ENCODE results near the gene FCMR.

FCMR gene

GRCh38 chr1:206898089-206898914 lies 23.4 kb downstream of the FCMR start:
- DNase-seq: no peak
- Histone ChIP-seq H3K27ac (no peak overlapping the region), H3K4me1 (no peaks in the 10 kb centered on the region), H3K9me3 (no peaks in the 10 kb centered on the region), H3K27me3 (no peaks in the 10 kb centered on the region), H3K36me3 (no peaks in the 10 kb centered on the region), H3K4me3 (no peak overlapping the region)
- intact Hi-C loops (cut with DNase I; ENCODE audit: low total_unique reads): no loop called here
- TF ChIP-seq CTCF (IDR thresholded peaks at IDR 0.05): no peak

DNA sequence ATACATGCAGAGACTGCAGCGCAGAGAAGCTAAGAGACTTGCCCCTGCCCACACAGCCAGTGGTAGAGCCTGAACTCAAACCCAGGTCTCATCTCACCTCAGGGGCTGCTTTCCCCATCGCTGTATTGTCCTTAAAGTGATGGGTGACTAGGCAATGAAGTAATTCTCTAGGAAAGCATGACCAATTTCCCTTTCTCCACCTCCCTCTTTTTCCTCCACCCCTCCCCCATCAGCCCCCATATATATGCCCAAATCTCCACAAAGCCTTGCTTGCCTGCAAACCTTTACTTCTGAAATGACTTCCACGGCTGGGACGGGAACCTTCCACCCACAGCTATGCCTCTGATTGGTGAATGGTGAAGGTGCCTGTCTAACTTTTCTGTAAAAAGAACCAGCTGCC lies 24.6 kb downstream of the FCMR start, which contains the start of gene IL24:
TSS of gene IL24 (plus strand) at position 269 of the 400 bp plus-strand sequence. CDS start 390 bp downstream, outside the sequence.
- H3K4me3 ChIP-seq: no peak within 1 kb of the TSS
- H3K4me1 ChIP-seq: no peaks in the 10 kb centered on the region
- H3K27ac ChIP-seq: no peak within 1 kb of the TSS
- no peaks in the 10 kb centered on the region for H3K27me3 ChIP-seq
- no peaks in the 10 kb centered on the region for H3K36me3 ChIP-seq
- no peak for TF ChIP-seq CTCF (IDR thresholded peaks at IDR 0.05)
- intact Hi-C loops (cut with DNase I; ENCODE audit: low total_unique reads): no loop called here
- no peaks in the 10 kb centered on the region for H3K9me3 ChIP-seq
- no peak for DNase-seq

DNA sequence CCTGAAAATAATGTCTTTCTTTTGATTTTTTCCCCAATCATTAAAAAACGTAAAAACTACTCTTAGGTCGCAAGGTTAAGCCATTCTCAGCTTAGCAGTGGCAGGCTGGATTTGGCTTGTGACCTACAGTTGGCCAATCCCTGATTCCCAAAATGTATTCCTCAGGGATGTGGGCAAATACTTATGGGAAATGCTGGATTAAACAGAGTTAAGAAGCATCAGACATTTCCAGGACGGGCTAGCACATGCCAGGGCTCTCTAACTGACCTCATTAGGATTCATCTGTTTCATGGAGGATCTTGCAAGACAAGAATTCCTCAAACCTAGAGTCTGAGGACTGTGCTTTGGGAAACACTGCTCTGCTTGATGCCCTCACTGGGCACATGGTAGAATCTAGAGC lies 25.5 kb downstream of the FCMR start:
- Histone ChIP-seq H3K36me3 (no peaks in the 10 kb centered on the region), H3K4me3 (no peak overlapping the region), H3K27me3 (peaks cover 0 to 8% of the 10 kb centered on the region in 2 donors), H3K4me1 (no peaks in the 10 kb centered on the region), H3K27ac (no peak overlapping the region), H3K9me3 (no peaks in the 10 kb centered on the region)
- no peak for DNase-seq
- intact Hi-C loops (cut with DNase I; ENCODE audit: low total_unique reads): no loop called here
- no peak for TF ChIP-seq CTCF (IDR thresholded peaks at IDR 0.05)

DNA sequence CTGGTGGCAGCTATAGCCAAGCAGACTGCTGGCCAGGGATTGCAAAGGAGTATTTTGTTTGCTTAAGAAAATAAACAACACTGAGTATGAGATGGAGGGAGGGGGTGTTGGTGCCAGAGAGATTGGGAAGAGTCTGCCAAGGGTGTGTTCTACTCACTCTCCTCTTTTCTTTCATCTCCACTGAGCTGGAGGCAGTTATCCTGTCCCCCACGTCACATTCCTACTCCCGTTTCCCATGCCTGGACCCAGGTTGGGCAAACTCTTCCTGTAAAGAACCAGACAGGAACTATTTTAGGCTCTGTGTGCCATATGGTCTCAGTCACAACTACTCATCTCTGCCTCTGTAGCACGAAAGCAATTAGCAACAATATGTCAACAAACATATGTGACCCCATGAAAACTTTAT lies 25.9 kb downstream of the FCMR start:
- H3K27me3 ChIP-seq: peaks cover 0 to 10% of the 10 kb centered on the region in 2 donors
- intact Hi-C loops (cut with DNase I; ENCODE audit: low total_unique reads): no loop called here

DNA sequence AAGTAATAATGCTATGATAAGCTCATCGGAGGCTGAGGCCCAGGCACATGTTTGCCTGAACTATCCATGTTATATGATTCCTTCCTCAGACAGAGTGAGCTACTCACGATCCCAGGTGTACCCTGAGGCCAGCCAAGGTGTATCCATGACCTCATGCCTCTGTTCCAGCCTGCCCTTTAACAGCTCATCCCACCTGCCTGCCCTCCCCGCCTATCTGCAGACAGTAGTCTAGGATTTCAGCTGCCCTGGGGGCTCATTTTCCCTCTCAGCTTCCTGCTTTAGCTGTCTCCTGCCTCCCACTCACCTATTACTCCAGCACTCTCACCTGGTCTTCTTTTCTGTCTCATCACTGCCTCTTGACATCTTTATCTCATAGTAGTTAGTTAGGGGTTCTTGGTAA lies 26.4 kb downstream of the FCMR start:
- peaks cover 0 to 11% of the 10 kb centered on the region in 2 donors for H3K27me3 ChIP-seq
- no peaks in the 10 kb centered on the region for H3K9me3 ChIP-seq
- H3K4me1 ChIP-seq: no peaks in the 10 kb centered on the region
- no peak overlapping the region for H3K4me3 ChIP-seq
- no peaks in the 10 kb centered on the region for H3K36me3 ChIP-seq
- no peak for DNase-seq
- intact Hi-C loops (cut with DNase I; ENCODE audit: low total_unique reads): no loop called here
- TF ChIP-seq CTCF (IDR thresholded peaks at IDR 0.05): no peak
- H3K27ac ChIP-seq: no peak overlapping the region

More for the DNA sequence above, 25.9 kb downstream of the FCMR start:
- no peaks in the 10 kb centered on the region for H3K9me3 ChIP-seq
- DNase-seq: no peak
- H3K4me3 ChIP-seq: no peak overlapping the region
- H3K27ac ChIP-seq: no peak overlapping the region
- H3K4me1 ChIP-seq: no peaks in the 10 kb centered on the region
- no peak for TF ChIP-seq CTCF (IDR thresholded peaks at IDR 0.05)
- H3K36me3 ChIP-seq: no peaks in the 10 kb centered on the region

All from tibial artery (tissue), 4 donors.